Head of caudate nucleus (tissue), 42 donors: Measurements from ENCODE around the gene LGALS9B.
"Not testable (repeated sequence)": the region's sequence is repeated elsewhere in the genome, so short reads cannot be mapped to it uniquely, and the experiment has no call there.

Experiments
- DNase-seq, 42 donors: peaks; one replicate each; pipeline versions ENCODE4 v3.0.0 to v3.0.0-alpha.2; 2020 to 2021; ENCODE audit warnings: mixed read lengths in 7 of 42
- intact Hi-C: fragments of 100-400 bp; cut with DNase I; formaldehyde crosslinking; loops from one replicate; pipeline ENCODE4 v1.15.0; 2022

The LGALS9B gene

GRCh38 chr17:20467447-20467846 lies at the start of gene LGALS9B:
Gene LGALS9B, minus strand, starts transcription at chr17:20467539. Its CDS starts 69 bp downstream, at chr17:20467470.
- intact Hi-C loops, DNase-seq: not testable (repeated sequence)

GRCh38 chr17:20516986-20517385 lies 49.6 kb upstream of the LGALS9B start:
- intact Hi-C loops, DNase-seq: not testable (repeated sequence)

- DNase-seq, intact Hi-C loops: not testable (repeated sequence)
Observed at GRCh38 chr17:20515099-20515498, 47.8 kb upstream of the LGALS9B start.

- not testable (repeated sequence) for DNase-seq
Observed at GRCh38 chr17:20513539-20513938, 46.2 kb upstream of the LGALS9B start.

GRCh38 chr17:20512378-20512777 lies 45.0 kb upstream of the LGALS9B start:
- not testable (repeated sequence) for DNase-seq

More at GRCh38 chr17:20513539-20513938, 46.2 kb upstream of the LGALS9B start:
- intact Hi-C loops, result not testable (repeated sequence)

GRCh38 chr17:20511778-20512177 lies 44.4 kb upstream of the LGALS9B start:
- DNase-seq, intact Hi-C loops: not testable (repeated sequence)

More at GRCh38 chr17:20512378-20512777, 45.0 kb upstream of the LGALS9B start:
- intact Hi-C loops, result not testable (repeated sequence)

- intact Hi-C loops, DNase-seq: not testable (repeated sequence)
Observed at GRCh38 chr17:20505333-20505732, 38.0 kb upstream of the LGALS9B start.

- DNase-seq, intact Hi-C loops: not testable (repeated sequence)
Observed at GRCh38 chr17:20504388-20505066, 37.2 kb upstream of the LGALS9B start.

- DNase-seq, intact Hi-C loops: not testable (repeated sequence)
Observed at GRCh38 chr17:20501896-20502295, 34.6 kb upstream of the LGALS9B start.

- intact Hi-C loops, DNase-seq: not testable (repeated sequence)
Observed at GRCh38 chr17:20500346-20500745, 33.0 kb upstream of the LGALS9B start.

- DNase-seq, intact Hi-C loops: not testable (repeated sequence)
Observed at GRCh38 chr17:20495420-20495819, 28.1 kb upstream of the LGALS9B start.

GRCh38 chr17:20494735-20495134 lies 27.4 kb upstream of the LGALS9B start:
- not testable (repeated sequence) for DNase-seq

GRCh38 chr17:20494147-20494546 lies 26.8 kb upstream of the LGALS9B start:
- DNase-seq, intact Hi-C loops: not testable (repeated sequence)

More at GRCh38 chr17:20494735-20495134, 27.4 kb upstream of the LGALS9B start:
- intact Hi-C loops, result not testable (repeated sequence)

- DNase-seq, intact Hi-C loops: not testable (repeated sequence)
Observed at GRCh38 chr17:20492971-20493370, 25.6 kb upstream of the LGALS9B start.

- DNase-seq, intact Hi-C loops: not testable (repeated sequence)
Observed at GRCh38 chr17:20492099-20492498, 24.8 kb upstream of the LGALS9B start.

- intact Hi-C loops, result not testable (repeated sequence)
Observed at GRCh38 chr17:20484930-20485329, 17.6 kb upstream of the LGALS9B start.

GRCh38 chr17:20479889-20480591 lies 12.7 kb upstream of the LGALS9B start:
- DNase-seq, intact Hi-C loops: not testable (repeated sequence)

More at GRCh38 chr17:20484930-20485329, 17.6 kb upstream of the LGALS9B start:
- DNase-seq, result not testable (repeated sequence)

- DNase-seq, intact Hi-C loops: not testable (repeated sequence)
Observed at GRCh38 chr17:20477398-20478071, 10.2 kb upstream of the LGALS9B start.

GRCh38 chr17:20475137-20475831 lies 7.9 kb upstream of the LGALS9B start:
- intact Hi-C loops, DNase-seq: not testable (repeated sequence)
